Astrocyte (in vitro differentiated cells and primary cell): ENCODE data around the gene ARVCF.

Source experiments
- CTCF ChIP-seq: IDR thresholded peaks from 2 replicates; pipeline ENCODE4 v1.5.1; 2011; ENCODE audit warnings: low read depth, mild to moderate bottlenecking, inconsistent platforms, low read length, moderate library complexity; ENCODE audit not compliant: insufficient read depth
- EZH2 ChIP-seq: IDR thresholded peaks from 2 replicates; pipeline ENCODE4 v1.6.1; 2012; ENCODE audit warnings: mild to moderate bottlenecking, low read length, inconsistent platforms; ENCODE audit not compliant: insufficient read depth

- no peak for TF ChIP-seq CTCF
- no peak for TF ChIP-seq EZH2
These were observed 14.0 kb downstream of the ARVCF start for GRCh38 chr22:20002636-20003035.
